GM19395 (cell line): ENCODE data around the gene SKAP1.
"Not testable (repeated sequence)": the region's sequence is repeated elsewhere in the genome, so short reads cannot be mapped to it uniquely, and the experiment has no call there.

Experiments used
- ATAC-seq: cut with Tn5 transposase; IDR thresholded peaks from one replicate; pipeline ENCODE4 v1.9.1; 2021; ENCODE audit warnings: mild to moderate bottlenecking, moderate library complexity; ENCODE audit not compliant: unreplicated experiment

The SKAP1 gene

DNA sequence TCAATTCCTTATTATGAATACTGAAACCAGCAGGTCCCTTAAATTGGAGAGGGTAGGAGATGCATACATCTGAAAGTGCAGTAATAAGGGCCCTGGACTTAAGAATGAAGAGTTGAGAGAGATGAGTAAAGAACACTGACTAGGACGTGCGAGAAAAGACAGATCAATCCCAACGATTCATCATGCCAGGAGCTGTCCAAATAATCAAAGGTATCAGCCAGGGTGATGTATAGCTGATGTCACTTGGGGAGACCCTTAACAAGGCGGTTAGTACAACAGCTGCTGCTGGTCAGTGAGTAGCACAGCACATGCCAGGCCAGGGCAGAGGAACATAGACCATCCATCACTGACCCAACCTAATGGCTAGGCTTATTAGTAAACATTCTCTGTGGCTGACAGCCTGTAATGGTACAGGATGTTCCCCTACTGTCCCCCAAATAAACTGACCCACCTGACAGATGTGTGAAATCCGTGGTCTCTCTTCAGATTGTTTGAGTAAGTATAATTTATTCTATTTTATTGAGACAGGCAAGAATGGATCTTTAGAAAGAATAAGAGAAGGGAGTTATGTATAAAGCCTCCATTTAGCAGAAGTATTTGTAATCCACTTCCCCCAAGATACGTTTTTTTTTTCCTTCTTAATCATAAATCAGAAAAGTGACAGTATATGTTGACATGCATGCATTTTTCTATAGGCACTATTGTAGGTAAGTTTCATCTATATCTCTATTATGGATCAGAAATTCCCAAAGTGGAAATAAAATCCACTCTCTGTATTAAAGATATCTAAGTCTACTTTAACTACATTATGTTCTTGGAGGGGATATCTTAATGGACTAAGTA is 204.1 kb downstream of the SKAP1 start:
- no peak for ATAC-seq

DNA sequence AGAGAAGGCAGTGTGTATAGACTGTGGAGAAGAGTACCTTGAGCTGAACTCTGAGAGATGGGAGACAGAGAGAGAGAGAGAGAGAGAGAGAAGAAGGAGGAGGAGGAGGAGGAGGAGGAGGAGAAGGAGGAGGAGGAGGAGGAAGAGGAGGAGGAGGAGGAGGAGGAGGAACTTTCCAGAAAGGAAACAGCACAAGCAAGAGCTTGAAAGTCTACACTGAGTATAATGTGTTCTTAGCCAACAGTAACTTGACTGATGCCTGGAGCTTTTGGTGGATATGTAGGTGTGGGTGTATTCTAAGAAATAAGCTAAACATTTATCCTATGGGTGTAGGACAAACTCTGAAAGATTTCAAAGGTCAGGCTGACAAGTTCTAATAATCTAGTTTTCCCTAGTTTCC is 206.1 kb downstream of the SKAP1 start:
- ATAC-seq = no peak

- ATAC-seq = no peak
These were observed 210.4 kb downstream of the SKAP1 start for GRCh38 chr17:48219617-48220016.

DNA sequence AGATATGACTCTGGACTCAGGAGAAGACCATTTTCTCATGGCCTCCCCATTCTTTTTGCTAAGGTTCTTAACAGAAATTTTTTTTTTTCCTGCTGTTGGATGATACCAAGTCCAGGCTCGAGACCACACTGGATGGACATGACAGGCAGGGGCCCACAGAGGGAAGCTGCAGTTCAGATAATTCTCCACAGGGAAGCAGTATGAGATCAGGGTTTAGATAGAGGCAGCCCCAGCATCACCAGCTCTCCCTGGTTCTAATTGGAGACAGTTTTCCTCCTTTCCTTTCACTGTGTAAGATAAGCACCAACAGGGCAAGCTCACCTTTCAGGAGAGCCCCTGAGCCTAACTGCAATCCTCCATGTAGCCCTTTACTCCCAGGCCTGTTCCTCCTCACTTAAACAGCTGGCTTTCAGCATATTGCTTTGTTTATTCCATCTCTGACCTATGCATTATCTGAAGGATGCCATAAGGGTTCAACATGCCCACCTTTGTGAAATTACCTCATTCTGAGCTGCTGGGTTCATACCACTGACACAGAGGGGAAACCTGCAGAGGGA is 214.4 kb downstream of the SKAP1 start:
- no peak for ATAC-seq

GRCh38 chr17:48213797-48214196 is 216.2 kb downstream of the SKAP1 start:
- no peak for ATAC-seq

DNA sequence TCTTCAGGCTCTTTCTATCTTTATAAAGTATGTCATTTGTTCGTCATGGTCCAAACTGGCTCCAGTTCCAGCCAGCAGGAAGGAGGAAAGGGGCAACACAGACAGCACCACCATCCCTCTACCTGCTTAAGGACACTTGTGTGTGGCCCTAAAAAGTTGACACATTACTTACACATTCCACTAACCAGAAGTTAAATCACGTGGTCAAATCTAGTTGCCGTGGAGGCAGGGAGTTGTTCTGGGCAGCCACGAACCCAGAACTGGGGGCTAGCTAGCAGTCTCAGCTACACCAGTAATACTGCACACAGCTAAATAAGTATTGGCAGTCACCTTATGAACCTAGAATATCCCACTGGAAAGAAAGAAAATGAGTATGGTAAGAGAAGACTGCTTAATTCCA is 218.2 kb downstream of the SKAP1 start:
- no peak for ATAC-seq

- no peak for ATAC-seq
These were observed 219.0 kb downstream of the SKAP1 start for GRCh38 chr17:48211011-48211410.

- ATAC-seq = no peak
These were observed 220.0 kb downstream of the SKAP1 start for GRCh38 chr17:48209973-48210372.

DNA sequence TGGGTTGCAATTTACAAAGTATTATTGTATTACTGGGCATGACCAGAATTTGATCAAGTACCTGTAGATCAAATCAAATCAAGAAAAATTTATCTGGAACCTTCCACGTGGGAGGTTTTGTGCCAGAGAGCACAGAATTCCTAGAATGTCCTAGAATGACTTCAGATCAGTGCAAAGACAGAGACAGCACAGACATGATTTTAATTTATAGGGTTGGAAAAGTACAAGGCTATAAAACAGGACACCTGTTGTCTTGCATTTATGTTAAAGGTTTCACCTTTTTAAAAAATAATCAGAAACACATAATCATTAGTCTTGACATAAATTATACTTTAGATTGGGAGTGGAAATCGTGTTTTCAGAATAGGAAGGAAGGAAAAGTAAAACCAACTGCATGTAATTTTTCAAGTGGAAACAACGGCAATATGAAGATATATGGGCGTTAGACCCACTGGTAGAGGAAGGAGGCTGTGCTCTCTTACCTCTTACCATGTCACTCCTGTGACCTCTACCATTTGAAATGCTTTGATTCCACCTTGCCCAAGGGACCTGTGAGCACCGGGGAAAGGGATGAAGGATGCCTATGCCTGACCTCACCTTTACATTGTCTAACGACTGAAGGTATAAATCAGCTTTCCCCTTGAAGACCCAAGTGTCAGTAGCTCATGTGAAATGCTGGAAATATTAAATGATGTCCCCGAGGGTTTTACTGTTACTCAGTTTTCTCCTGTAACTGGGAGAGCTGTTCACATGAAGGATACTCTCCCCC is 222.1 kb downstream of the SKAP1 start:
- ATAC-seq = no peak

- not testable (repeated sequence) for ATAC-seq
These were observed 223.0 kb downstream of the SKAP1 start for GRCh38 chr17:48207036-48207435.

DNA sequence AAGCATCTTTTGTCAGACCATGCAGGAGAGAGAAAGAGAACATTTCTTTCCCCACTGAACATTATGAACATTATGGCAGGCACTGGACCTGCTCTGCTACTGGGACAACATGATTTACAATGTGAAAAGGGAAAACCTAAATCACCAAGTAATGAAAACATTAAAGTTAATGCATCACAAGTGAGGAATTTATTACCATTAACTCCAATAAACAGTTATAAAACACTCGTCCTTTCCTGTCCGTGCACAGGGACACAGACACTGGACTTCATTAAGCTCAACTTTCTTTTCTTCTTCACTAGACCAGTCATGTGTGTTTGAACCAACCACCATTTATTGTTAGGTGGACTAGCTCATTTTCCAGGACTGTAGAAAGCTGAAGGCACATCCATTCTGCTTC is 227.1 kb downstream of the SKAP1 start:
- no peak for ATAC-seq

- no peak for ATAC-seq
These were observed 231.0 kb downstream of the SKAP1 start for GRCh38 chr17:48198950-48199541.

DNA sequence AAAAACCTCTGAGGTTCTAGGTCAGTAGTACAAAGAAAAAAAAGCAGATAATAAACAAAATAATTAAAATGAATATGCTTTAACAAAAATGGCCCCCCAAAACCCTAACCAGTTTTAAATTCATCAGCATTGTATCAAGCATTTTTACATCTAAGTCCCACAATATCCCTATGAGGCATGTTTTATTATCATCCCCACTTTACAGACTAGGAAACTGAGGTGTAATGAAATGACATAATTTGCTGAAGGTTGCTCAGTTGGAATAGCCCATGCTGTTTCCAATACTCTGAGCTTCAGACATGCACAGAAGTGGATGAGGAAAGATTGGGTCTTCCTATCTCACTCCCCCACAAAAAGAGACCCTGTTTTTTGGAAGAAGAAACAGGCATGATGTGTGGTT is 234.1 kb downstream of the SKAP1 start:
- ATAC-seq = no peak

- no peak for ATAC-seq
These were observed 235.9 kb downstream of the SKAP1 start for GRCh38 chr17:48194097-48194550.

DNA sequence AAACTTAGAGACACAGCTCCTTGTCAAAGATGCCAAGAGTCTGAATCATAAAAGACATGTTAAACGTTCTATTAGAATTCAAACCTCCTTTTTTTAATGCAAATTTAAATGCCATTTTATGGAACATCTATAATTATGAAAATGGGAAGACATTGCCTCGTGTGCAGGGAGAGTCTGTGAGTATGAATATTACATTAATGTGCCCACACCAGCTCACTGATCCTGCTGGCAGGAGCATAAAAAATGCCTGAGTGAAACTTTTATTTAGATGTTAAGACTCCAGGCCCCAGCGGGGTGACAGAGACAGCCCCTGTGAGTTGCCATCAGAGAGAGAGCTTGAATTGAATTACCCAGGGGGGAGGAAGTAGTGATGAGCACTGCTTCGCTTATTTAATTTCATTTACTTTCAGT is 237.7 kb downstream of the SKAP1 start:
- ATAC-seq = no peak

GRCh38 chr17:48191362-48191761 is 238.7 kb downstream of the SKAP1 start:
- ATAC-seq = no peak

DNA sequence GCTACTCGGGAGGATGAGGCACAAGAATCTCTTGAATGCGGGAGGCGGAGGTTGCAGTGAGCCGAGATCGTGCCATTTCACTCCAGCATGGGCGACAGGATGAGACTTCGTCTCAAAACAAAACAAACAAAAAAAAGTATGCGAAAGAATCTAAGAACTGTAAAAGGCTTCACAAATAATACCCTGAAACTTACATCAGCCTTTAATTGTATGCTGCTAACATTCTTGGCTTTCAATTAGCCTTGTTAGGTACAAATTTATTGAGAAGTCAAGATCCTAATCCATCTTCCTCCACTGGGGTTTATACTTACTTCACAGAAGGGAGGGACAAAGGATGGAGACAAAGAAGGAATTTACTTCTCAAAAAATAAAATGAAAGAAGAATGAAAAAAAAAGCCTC is 239.1 kb downstream of the SKAP1 start:
- ATAC-seq = no peak

GRCh38 chr17:48187872-48188608 is 242.0 kb downstream of the SKAP1 start:
- no peak for ATAC-seq

DNA sequence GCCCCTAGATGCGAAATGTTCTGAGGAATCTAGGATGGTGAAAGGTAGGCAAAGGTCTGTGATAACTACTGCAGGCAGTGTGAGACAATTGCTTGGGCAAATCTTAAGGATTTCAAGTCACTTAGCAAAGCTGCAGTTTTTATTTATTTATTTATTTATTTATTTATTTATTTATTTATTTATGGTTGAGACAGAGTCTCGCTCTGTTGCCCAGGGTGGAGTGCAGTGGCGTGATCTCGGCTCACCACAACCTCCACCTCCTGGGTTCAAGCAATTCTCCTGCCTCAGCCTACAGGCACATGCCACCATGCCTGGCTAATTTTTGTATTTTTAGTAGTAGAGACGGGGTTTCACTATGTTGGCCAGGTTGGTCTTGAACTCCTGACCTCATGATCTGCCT is 243.7 kb downstream of the SKAP1 start:
- not testable (repeated sequence) for ATAC-seq

DNA sequence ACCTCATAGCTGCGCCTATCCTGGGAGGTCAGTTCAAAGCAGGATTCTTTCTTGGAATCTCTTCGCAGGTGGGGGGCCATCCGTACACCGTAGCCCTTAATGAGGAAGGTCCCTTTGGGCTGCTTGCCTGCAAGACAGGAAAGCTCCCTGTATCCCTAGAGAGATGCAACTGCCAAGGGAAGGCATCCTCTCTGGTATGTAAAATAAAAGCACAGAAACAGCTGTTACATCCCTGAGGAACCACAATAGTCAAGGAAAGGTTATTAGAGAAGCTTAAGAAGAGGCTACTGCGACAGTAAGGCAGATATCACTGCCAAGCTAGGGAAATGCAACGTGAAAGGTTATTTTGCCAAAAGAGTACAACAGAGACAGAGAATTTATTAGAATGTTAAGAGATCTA is 245.3 kb downstream of the SKAP1 start:
- no peak for ATAC-seq

DNA sequence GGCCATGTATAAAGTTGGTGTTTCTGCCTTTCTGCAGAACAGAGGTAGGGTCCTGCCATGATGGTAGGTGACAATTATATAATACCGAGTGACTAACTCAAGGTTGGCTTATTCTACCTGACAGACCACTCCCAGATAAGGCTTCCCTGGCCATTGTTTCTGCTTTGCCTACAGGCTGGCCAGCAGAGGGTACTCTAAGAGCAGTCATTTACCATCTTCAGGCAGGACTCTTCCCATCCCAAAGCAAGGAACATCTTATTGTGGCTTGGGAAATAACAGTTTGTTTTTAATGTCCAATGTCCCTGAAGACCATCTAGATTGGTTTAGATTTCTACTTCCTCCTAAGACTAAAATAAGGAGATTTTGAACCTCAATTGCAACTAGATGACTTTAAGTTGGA is 248.4 kb downstream of the SKAP1 start:
- ATAC-seq = no peak
